ENCODE measurements around the gene IMMP2L. TPM values are rescaled to one million over a fixed set of nuclear protein-coding genes. Genes with fewer than 3 reads are reported as not detected.

IMMP2L gene
- total and polyA plus RNA-seq, 2 of the 4 experiments (the other 2 are of a cell fraction) = 5.8 to 9.3 TPM

- Histone ChIP-seq H3K9me1 (ENCODE audit: insufficient read depth, low read length) (no peaks in the 10 kb centered on the region), H3K4ac (ENCODE audit: low read depth, low read length) (no peak overlapping the region), H3K27me3 (ENCODE audit: control insufficient read depth, insufficient read depth, low read length) (no peaks in the 10 kb centered on the region), H2AFZ (replicated peaks; ENCODE audit: low read length, poor library complexity) (no peak overlapping the region), H3K9ac (ENCODE audit: low read depth, low read length) (no peak overlapping the region), H3K56ac (ENCODE audit: extremely low read depth, insufficient read depth, low read length) (no peak overlapping the region), H3K4me1 (ENCODE audit: control insufficient read depth, insufficient read depth, low read length) (peaks cover 3% of the 10 kb centered on the region), H3K4me2 (ENCODE audit: low read depth, low read length) (no peak overlapping the region), H3K27ac (ENCODE audit: insufficient read depth, low read length) (no peak overlapping the region), H2BK5ac (ENCODE audit: low read depth, low read length, poor library complexity, severe bottlenecking) (no peak overlapping the region), H4K5ac (ENCODE audit: low read depth, low read length) (no peak overlapping the region), H4K8ac (ENCODE audit: low read depth in 2 of 2, low read length in 2 of 2) (no peak overlapping the region), H2BK15ac (ENCODE audit: low read depth, low read length) (no peak overlapping the region), H3K23ac (ENCODE audit: low read depth, low read length) (no peak overlapping the region), H3K4me3 (ENCODE audit: insufficient read depth, low read depth, low read length) (no peak overlapping the region), H2AK9ac (replicated peaks; ENCODE audit: low read depth, low read length, poor library complexity) (no peak overlapping the region), H3K14ac (replicated peaks; ENCODE audit: low read depth, low read length) (no peak overlapping the region), H3K18ac (ENCODE audit: low read depth, low read length) (no peak overlapping the region), H4K20me1 (ENCODE audit: insufficient read depth, low read length) (no peaks in the 10 kb centered on the region), H2BK20ac (ENCODE audit: low read depth, low read length) (no peak overlapping the region), H4K91ac (ENCODE audit: insufficient read depth, low read depth, low read length) (no peak overlapping the region), H2AK5ac (ENCODE audit: low read depth, low read length) (no peak overlapping the region), H3K9me3 (ENCODE audit: control insufficient read depth, insufficient read depth, low read length) (no peaks in the 10 kb centered on the region), H3K79me1 (ENCODE audit: low read depth in 1 of 2, low read length in 2 of 2) (no peaks in the 10 kb centered on the region; a peak in 1 of 4 replicates), H3K36me3 (ENCODE audit: control insufficient read depth, insufficient read depth, low read length) (no peaks in the 10 kb centered on the region), H2BK120ac (ENCODE audit: low read depth, low read length) (no peak overlapping the region)
- no TSS peak for BruUV-seq (replicated peaks)
- dilution Hi-C loops (cut with HindIII; ENCODE audit: low sequenced_read_pairs, unreplicated experiment) (no loop called here), in situ Hi-C loops (cut with MboI; ENCODE audit: low sequenced_read_pairs) (no loop called here), intact Hi-C loops (cut with micrococcal nuclease) (no loop called here)
- POLR2A ChIA-PET (ENCODE audit: unreplicated experiment) = no interaction called here
- TF ChIP-seq FOS (IDR thresholded peaks at IDR 0.05; ENCODE audit: low read depth, low read length) (no peak), MXI1 (IDR thresholded peaks at IDR 0.05; ENCODE audit: borderline replicate concordance, low read depth, low read length) (no peak), NFE2L2 (IDR thresholded peaks at IDR 0.05; ENCODE audit: low read depth, low read length) (no peak), MAZ (IDR thresholded peaks at IDR 0.05; ENCODE audit: borderline replicate concordance, low read depth, low read length) (no peak), RAD21 (IDR thresholded peaks at IDR 0.05; ENCODE audit: low read length) (no peak), RFX5 (IDR thresholded peaks at IDR 0.05; ENCODE audit: low read depth, low read length) (no peak), SMC3 (IDR thresholded peaks at IDR 0.05; ENCODE audit: low read depth, low read length) (no peak), POLR2A (IDR thresholded peaks at IDR 0.05; ENCODE audit: low read depth, low read length) (no peak), CHD1 (IDR thresholded peaks at IDR 0.05; ENCODE audit: low read depth, low read length) (no peak), RCOR1 (IDR thresholded peaks at IDR 0.05; ENCODE audit: insufficient replicate concordance, low read length) (no peak), MAFK (IDR thresholded peaks at IDR 0.05; ENCODE audit: low read depth, low read length) (no peak), BHLHE40 (IDR thresholded peaks at IDR 0.05; ENCODE audit: low read depth, low read length) (no peak), CEBPB (IDR thresholded peaks at IDR 0.05; ENCODE audit: low read depth, low read length) (no peak)
- TF ChIP-seq, protein P1, sequence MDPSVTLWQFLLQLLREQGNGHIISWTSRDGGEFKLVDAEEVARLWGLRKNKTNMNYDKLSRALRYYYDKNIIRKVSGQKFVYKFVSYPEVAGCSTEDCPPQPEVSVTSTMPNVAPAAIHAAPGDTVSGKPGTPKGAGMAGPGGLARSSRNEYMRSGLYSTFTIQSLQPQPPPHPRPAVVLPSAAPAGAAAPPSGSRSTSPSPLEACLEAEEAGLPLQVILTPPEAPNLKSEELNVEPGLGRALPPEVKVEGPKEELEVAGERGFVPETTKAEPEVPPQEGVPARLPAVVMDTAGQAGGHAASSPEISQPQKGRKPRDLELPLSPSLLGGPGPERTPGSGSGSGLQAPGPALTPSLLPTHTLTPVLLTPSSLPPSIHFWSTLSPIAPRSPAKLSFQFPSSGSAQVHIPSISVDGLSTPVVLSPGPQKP (IDR thresholded peaks at IDR 0.05; ENCODE audit: borderline replicate concordance, low read depth, low read length) = no peak
- TF ChIP-seq, protein P2, sequence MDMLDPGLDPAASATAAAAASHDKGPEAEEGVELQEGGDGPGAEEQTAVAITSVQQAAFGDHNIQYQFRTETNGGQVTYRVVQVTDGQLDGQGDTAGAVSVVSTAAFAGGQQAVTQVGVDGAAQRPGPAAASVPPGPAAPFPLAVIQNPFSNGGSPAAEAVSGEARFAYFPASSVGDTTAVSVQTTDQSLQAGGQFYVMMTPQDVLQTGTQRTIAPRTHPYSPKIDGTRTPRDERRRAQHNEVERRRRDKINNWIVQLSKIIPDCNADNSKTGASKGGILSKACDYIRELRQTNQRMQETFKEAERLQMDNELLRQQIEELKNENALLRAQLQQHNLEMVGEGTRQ (IDR thresholded peaks at IDR 0.05; ENCODE audit: low read depth, low read length) = no peak
- TF ChIP-seq, protein P3, sequence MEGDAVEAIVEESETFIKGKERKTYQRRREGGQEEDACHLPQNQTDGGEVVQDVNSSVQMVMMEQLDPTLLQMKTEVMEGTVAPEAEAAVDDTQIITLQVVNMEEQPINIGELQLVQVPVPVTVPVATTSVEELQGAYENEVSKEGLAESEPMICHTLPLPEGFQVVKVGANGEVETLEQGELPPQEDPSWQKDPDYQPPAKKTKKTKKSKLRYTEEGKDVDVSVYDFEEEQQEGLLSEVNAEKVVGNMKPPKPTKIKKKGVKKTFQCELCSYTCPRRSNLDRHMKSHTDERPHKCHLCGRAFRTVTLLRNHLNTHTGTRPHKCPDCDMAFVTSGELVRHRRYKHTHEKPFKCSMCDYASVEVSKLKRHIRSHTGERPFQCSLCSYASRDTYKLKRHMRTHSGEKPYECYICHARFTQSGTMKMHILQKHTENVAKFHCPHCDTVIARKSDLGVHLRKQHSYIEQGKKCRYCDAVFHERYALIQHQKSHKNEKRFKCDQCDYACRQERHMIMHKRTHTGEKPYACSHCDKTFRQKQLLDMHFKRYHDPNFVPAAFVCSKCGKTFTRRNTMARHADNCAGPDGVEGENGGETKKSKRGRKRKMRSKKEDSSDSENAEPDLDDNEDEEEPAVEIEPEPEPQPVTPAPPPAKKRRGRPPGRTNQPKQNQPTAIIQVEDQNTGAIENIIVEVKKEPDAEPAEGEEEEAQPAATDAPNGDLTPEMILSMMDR (conservative IDR thresholded peaks at IDR 0.05; ENCODE audit: low read depth, low read length) = no peak
- ATAC-seq (ENCODE audit: low read depth) (no peak), DNase-seq (no peak)
- CTCF ChIA-PET = no interaction called here
- WGBS, 2 experiments (ENCODE audit: extremely low coverage in 2 of 2, insufficient read length in 1 of 2) = 96% methylated on average over 4 of the region's 4 CpGs; no CpG with 5 or more reads in 1 of the 2 experiments
Observed at GRCh38 chr7:111390000-111390399, 172.3 kb downstream of the IMMP2L start.
